PC-3 (cell line): ENCODE results near the gene NDOR1. TPM values are rescaled to one million over a fixed set of nuclear protein-coding genes. Genes with fewer than 3 reads are reported as not detected.

Experiments used
- ATAC-seq: fragments of 200-7000 bp; cut with Tn5 transposase; 2 replicates; pipeline ENCODE4 v1.9.1; 2020; ENCODE audit warnings: mild to moderate bottlenecking, moderate library complexity
- BruUV-seq: library from RNA; stranded (reverse); fragments of 400-500 nt; replicated peaks from 2 replicates; lab custom pipeline; 2021; lab: Mats Ljungman, UMichigan
- CTCF ChIA-PET: fragments of 300-600 bp; sonication (Branson Sonifier 250); formaldehyde crosslinking; loops from one replicate; lab custom pipeline; 2022; ENCODE audit warnings: antibody characterized with exemption; lab: Charles Lee
- POLR2A ChIA-PET: fragments of 300-600 bp; sonication (Branson Sonifier 250); formaldehyde crosslinking; loops from one replicate; lab custom pipeline; 2022; ENCODE audit warnings: antibody characterized with exemption; ENCODE audit not compliant: unreplicated experiment; lab: Charles Lee
- DNase-seq: peaks from one replicate; pipeline ENCODE4 v3.0.0-alpha.2; 2015
- H2AFZ ChIP-seq: fragments of 300-600 bp; sonication (generic); 2 replicates; pipeline ENCODE4 v1.6.0; 2016; ENCODE audit warnings: antibody characterized with exemption, low read length
- H3F3A ChIP-seq: fragments of 300-600 bp; sonication (generic); one replicate; pipeline ENCODE4 v1.6.0; 2017; ENCODE audit warnings: antibody characterized with exemption, low read length, control low read depth, mild to moderate bottlenecking; ENCODE audit not compliant: unreplicated experiment
- H3K27ac ChIP-seq: fragments of 300-600 bp; sonication (generic); 2 replicates; pipeline ENCODE4 v1.5.1; 2016; ENCODE audit warnings: mild to moderate bottlenecking, low read length
- H3K27me3 ChIP-seq: fragments of 300-600 bp; sonication (generic); 2 replicates; pipeline ENCODE4 v1.6.1; 2016; ENCODE audit warnings: low read length, mixed read lengths
- H3K36me3 ChIP-seq: fragments of 300-600 bp; sonication (generic); 2 replicates; pipeline ENCODE4 v1.6.1; 2016; ENCODE audit warnings: low read depth, mixed run types, low read length, mixed read lengths
- H3K4me1 ChIP-seq: fragments of 300-600 bp; sonication (generic); 2 replicates; pipeline ENCODE4 v1.5.1; 2016; ENCODE audit warnings: low read length; ENCODE audit not compliant: insufficient read depth
- H3K4me2 ChIP-seq: fragments of 300-600 bp; sonication (generic); 2 replicates; pipeline ENCODE4 v1.6.0; 2016; ENCODE audit warnings: low read length
- H3K4me3 ChIP-seq: fragments of 300-600 bp; sonication (generic); 2 replicates; pipeline ENCODE4 v1.5.1; 2016; ENCODE audit warnings: mild to moderate bottlenecking, low read length, mixed read lengths
- H3K79me2 ChIP-seq: fragments of 300-600 bp; sonication (generic); 2 replicates; pipeline ENCODE4 v1.6.1; 2017; ENCODE audit warnings: low read length, mixed read lengths
- H3K9ac ChIP-seq: fragments of 300-600 bp; sonication (generic); 2 replicates; pipeline ENCODE4 v1.6.0; 2016; ENCODE audit warnings: mild to moderate bottlenecking, low read length
- H3K9me2 ChIP-seq: fragments of 300-600 bp; sonication (generic); replicated peaks from 2 replicates; pipeline ENCODE4 v1.6.1; 2016; ENCODE audit warnings: mixed run types, low read length, mixed read lengths
- H3K9me3 ChIP-seq: fragments of 300-600 bp; sonication (generic); 2 replicates; pipeline ENCODE4 v1.6.1; 2016; ENCODE audit warnings: low read length, mixed read lengths
- H4K20me1 ChIP-seq: fragments of 300-600 bp; sonication (generic); 2 replicates; pipeline ENCODE4 v1.6.1; 2016; ENCODE audit warnings: low read length, mixed read lengths
- EZH2 ChIP-seq: fragments of 300-600 bp; sonication (generic); IDR thresholded peaks from one replicate; pipeline ENCODE4 v1.6.1; 2017; ENCODE audit warnings: antibody characterized with exemption, mild to moderate bottlenecking, low read length; ENCODE audit not compliant: unreplicated experiment
- EZH2phosphoT487 ChIP-seq: fragments of 300-600 bp; sonication (generic); IDR thresholded peaks from 2 replicates; pipeline ENCODE4 v1.6.1; 2018; ENCODE audit warnings: mild to moderate bottlenecking, antibody characterized with exemption, low read length, borderline replicate concordance
- intact Hi-C: fragments of 100-400 bp; cut with micrococcal nuclease; formaldehyde crosslinking; loops from 2 replicates; pipeline ENCODE4 v1.9.0; 2023
- total RNA-seq: library from RNA; depleted of rRNA; stranded (reverse); fragments of >200 nt; gene quantifications from 2 replicates; pipeline ENCODE4 v1.2.3, GENCODE V29; 2014
- TF ChIP-seq, protein P1 (sequence below): fragments of 300-600 bp; sonication (generic); conservative IDR thresholded peaks from 2 replicates; pipeline ENCODE4 v1.5.1; 2017; ENCODE audit warnings: antibody characterized with exemption, low read depth, mild to moderate bottlenecking, low read length

Gene NDOR1
- total RNA-seq, 1 experiment from 2014 or later = 25.7 TPM

DNA sequence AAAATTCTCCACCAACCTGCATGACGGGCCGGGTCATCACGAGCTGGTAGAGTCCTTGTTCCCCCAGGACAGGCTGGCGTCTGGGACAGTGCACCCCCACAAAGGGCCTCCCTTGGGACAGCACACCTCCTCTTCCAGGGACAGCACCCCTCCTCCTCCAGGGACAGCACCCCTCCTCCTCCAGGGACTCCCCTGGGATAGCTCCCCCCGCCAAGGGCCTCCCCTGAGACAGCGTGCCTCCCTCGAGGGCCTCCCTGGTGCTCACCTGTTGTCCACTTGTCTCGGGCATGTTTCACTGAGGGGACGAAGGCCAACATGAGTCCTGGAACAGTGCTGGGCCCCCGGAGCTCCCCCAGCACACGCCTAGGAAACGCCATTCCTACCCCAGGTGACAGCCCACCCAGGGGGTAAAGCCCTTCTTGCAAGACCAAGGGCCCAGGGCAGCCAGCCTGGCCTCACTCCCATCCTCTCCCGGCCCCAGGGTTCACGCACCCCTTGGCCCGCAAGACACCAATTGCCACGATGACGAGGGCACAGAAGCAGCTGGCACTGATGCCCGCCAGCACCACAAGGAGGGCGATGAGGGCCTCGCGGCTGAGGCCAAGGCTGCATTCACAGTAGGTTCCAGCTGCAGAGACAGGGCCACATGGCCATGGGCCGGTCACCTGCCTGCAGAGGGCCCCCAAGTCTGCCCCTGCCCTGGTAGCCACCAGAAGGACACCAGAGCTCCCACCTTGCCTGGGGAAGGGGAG lies 34.2 kb upstream of the NDOR1 start:
- H3K9me2 ChIP-seq = no peaks in the 10 kb centered on the region
- CTCF ChIA-PET = interaction anchor here (0.6 kb wide), 1 partner anchor 21 kb away, joined by 3 read pairs; no protein-coding TSS in a partner anchor

DNA sequence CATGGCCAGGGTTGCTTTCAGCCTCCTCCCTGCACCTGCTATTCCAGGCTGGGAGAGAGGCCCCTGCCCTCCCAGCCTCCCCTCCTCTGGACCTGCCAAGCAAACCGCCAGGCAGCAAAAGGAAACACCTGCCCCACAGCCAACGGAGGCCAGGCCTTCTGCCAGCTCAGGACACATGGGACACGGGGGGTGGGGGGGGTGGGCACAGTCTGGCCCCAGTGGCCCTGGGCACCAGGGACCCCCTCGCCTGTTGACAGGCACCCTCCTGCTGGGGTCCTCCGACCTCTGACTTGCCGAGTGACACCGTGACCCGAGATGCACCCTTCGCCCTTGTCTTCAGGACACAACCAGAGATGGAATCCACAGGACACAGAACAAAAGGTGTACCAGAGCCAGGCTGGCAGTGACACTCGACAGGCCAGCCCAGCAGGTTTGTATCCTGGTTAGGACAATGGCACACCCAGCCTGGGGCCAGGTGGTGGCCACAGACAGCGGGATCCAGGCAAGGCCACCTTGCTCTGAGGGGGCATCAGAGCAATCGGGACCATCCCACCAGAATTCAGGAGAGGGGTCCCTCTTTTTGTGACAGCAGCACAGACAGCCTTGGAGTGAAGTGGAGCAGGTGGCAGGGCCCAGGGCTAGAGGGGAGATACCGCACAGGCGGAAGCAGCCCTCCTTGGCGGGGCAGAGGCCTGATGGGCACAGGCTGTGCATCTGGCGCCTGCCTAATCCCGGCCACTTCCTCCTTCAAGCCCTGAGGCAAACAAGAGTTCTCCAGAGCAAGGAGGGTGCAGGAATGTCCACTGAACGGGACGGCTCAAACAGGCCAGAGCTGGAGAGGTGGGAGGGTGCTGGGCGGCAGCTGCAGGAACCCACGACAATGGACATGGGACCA lies 32.4 kb upstream of the NDOR1 start:
- H3K9ac ChIP-seq = no peak overlapping the region
- H3K27me3 ChIP-seq = no peaks in the 10 kb centered on the region
- ATAC-seq (no peak), DNase-seq (no peak)
- no peaks in the 10 kb centered on the region for H3K9me2 ChIP-seq
- H3K4me1 ChIP-seq = no peaks in the 10 kb centered on the region
- CTCF ChIA-PET = no interaction called here
- no peaks in the 10 kb centered on the region for H3K36me3 ChIP-seq
- no peaks in the 10 kb centered on the region for H4K20me1 ChIP-seq
- no peaks in the 10 kb centered on the region for H3K9me3 ChIP-seq
- H3K4me3 ChIP-seq = no peak overlapping the region
- no peaks in the 10 kb centered on the region for H3K79me2 ChIP-seq
- no peak overlapping the region for H3K27ac ChIP-seq
- no peak overlapping the region for H3K4me2 ChIP-seq
- no TSS peak for BruUV-seq
- no peaks in the 10 kb centered on the region for H3F3A ChIP-seq
- H2AFZ ChIP-seq = no peak overlapping the region
- TF ChIP-seq EZH2 (no peak), EZH2phosphoT487 (no peak)
- TF ChIP-seq, protein P1, sequence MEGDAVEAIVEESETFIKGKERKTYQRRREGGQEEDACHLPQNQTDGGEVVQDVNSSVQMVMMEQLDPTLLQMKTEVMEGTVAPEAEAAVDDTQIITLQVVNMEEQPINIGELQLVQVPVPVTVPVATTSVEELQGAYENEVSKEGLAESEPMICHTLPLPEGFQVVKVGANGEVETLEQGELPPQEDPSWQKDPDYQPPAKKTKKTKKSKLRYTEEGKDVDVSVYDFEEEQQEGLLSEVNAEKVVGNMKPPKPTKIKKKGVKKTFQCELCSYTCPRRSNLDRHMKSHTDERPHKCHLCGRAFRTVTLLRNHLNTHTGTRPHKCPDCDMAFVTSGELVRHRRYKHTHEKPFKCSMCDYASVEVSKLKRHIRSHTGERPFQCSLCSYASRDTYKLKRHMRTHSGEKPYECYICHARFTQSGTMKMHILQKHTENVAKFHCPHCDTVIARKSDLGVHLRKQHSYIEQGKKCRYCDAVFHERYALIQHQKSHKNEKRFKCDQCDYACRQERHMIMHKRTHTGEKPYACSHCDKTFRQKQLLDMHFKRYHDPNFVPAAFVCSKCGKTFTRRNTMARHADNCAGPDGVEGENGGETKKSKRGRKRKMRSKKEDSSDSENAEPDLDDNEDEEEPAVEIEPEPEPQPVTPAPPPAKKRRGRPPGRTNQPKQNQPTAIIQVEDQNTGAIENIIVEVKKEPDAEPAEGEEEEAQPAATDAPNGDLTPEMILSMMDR = no peak
- POLR2A ChIA-PET = no interaction called here
- intact Hi-C loops = no loop called here

More for the DNA sequence above, 34.2 kb upstream of the NDOR1 start:
- ATAC-seq (no peak), DNase-seq (no peak)
- intact Hi-C loops = no loop called here
- H3K4me3 ChIP-seq = no peak overlapping the region
- H3K4me1 ChIP-seq = no peaks in the 10 kb centered on the region
- H2AFZ ChIP-seq = no peak overlapping the region
- TF ChIP-seq, protein P1 = no peak
- no peak for TF ChIP-seq EZH2
- no peak for TF ChIP-seq EZH2phosphoT487
- no peak overlapping the region for H3K4me2 ChIP-seq
- peaks cover 12% of the 10 kb centered on the region for H3K27me3 ChIP-seq
- H3F3A ChIP-seq = no peaks in the 10 kb centered on the region
- BruUV-seq = no TSS peak
- POLR2A ChIA-PET = no interaction called here
- no peak overlapping the region for H3K9ac ChIP-seq
- no peaks in the 10 kb centered on the region for H3K9me3 ChIP-seq
- H4K20me1 ChIP-seq = no peaks in the 10 kb centered on the region
- H3K36me3 ChIP-seq = no peaks in the 10 kb centered on the region
- no peak overlapping the region for H3K27ac ChIP-seq
- no peaks in the 10 kb centered on the region for H3K79me2 ChIP-seq
